Stimulated activated CD4-positive, alpha-beta T cell treated with anti-CD3 and anti-CD28 coated beads, Interleukin-2, amount 100 ng/mL, for 48 hours (primary cell): ENCODE data around the gene E2F7.
"Not testable (repeated sequence)": the region's sequence is repeated elsewhere in the genome, so short reads cannot be mapped to it uniquely, and the experiment has no call there.

Experiments
- DNase-seq, 2 donors: peaks; one replicate each; pipeline ENCODE4 v3.0.0-alpha.2; 2020

E2F7 gene, protein sequence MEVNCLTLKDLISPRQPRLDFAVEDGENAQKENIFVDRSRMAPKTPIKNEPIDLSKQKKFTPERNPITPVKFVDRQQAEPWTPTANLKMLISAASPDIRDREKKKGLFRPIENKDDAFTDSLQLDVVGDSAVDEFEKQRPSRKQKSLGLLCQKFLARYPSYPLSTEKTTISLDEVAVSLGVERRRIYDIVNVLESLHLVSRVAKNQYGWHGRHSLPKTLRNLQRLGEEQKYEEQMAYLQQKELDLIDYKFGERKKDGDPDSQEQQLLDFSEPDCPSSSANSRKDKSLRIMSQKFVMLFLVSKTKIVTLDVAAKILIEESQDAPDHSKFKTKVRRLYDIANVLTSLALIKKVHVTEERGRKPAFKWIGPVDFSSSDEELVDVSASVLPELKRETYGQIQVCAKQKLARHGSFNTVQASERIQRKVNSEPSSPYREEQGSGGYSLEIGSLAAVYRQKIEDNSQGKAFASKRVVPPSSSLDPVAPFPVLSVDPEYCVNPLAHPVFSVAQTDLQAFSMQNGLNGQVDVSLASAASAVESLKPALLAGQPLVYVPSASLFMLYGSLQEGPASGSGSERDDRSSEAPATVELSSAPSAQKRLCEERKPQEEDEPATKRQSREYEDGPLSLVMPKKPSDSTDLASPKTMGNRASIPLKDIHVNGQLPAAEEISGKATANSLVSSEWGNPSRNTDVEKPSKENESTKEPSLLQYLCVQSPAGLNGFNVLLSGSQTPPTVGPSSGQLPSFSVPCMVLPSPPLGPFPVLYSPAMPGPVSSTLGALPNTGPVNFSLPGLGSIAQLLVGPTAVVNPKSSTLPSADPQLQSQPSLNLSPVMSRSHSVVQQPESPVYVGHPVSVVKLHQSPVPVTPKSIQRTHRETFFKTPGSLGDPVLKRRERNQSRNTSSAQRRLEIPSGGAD

DNA sequence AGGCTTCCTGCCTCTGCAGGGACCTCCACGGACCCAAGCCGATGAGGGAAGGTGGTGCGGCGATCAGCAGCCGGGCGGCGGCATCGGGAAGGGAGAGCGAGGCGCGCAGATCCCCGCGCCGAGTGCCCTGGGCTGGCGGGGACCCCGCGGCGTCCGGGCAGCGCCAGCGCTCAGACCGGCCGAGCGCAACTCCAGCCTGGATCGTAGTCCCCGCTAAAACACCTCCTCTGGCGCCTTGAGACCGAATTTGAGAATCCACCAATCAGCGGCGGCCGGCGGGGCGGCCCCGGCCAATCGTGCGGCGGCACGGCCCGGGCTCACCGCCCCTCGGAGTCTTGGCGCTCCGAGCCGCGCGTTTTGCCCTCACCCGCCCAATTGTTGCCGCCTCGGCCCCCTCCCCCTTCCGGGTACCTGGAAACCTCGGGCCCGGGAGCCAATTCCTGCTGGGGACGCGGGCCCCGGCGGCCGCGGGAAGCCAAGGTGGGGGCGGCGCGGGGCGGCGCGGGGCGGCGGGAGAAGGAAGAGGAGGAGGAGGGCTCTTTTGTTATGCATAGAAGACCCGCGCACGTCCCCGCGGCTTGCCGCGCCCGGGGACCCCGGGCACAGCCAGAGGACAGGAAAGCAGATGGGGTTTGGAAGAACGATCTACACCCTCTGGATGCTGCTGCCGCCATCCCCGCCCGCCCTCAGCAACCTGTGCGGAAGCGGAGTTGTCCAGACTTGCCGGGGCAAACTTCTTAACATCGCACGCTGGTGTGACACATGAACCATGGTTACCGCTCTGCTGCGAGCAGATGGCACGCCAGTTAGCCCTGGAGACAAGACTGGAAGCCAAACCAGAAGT, at the start of gene E2F7:
Gene E2F7 (minus strand): TSS at position 209 of the 844 bp plus-strand sequence. CDS start 934 bp downstream, outside the sequence.
- peak; percentile 82 to 83 for DNase-seq

DNA sequence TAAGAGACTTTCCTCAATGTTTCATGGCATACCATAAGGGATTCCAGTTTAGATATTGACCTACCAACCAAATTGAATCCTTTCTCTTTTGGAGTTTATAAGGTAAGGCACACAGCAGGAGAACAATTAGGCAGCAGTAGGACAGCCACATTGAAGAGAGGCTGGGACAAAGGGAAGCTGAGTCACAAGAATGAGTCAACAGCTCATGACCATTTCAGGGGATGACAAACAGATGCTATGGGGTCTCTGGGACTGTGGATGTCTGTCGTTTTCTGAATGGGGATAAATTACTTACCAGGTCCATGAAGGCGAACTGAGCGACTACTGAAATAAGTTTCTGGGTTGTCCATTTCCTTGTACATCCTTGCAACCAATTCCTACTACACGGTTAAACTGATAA, 48.6 kb upstream of the E2F7 start:
- no peak for DNase-seq

DNA sequence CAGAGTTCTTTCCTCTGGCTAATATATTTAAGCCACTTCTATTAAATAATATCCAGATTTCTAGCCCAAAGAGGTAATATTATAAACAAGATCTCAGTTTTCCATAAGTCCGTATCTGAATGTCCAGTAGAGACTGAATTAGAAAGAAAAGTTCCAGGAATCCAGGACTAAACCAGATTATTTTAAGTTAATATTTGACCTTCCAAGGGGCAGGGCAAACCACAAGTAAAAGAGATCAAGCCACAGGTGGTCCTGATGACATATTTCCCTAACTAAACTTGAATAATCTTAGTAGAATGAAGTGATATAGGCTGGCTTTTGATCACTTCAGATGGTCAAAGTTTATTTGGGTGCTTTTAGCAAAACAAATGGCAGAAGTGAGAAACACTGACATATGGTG, 43.3 kb upstream of the E2F7 start:
- DNase-seq, result no peak

DNA sequence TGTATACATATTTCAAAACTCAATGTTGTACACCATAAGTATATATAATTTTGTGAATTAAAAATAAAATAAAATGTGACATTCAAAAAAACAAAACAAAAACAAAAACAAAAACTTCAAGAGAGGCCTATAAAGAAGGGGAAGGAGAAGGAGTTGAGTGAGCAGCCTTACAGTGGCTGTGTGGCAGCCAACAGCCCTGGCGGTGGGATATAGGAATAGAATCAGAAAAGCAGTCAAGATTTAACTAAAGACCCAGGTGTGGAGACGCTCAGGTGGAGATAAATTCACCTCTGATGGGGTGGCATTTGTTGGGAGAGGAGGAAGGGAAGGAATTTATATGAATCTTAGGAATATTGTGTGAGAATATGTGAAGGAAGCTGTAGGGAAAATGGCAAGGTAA, 41.8 kb upstream of the E2F7 start:
- no peak for DNase-seq

DNA sequence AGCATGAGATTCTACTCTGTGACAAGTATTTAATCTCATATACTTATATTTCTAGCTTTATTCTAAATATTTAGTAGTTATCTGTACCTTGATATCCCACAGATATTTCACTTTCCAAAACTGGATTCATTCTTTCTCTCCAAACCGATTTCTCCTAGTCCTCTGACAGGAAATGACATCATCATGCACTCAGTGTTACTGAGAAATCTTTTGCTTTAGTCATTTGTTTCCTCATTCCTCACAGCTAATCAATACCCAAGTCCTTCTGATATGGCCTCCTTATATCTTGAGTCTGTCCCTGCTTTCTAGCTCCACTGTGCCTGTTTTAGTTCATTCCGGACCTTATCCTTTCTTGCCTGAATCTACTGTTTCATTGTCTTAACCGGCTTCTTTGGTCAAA, 39.4 kb upstream of the E2F7 start:
- no peak for DNase-seq

DNA sequence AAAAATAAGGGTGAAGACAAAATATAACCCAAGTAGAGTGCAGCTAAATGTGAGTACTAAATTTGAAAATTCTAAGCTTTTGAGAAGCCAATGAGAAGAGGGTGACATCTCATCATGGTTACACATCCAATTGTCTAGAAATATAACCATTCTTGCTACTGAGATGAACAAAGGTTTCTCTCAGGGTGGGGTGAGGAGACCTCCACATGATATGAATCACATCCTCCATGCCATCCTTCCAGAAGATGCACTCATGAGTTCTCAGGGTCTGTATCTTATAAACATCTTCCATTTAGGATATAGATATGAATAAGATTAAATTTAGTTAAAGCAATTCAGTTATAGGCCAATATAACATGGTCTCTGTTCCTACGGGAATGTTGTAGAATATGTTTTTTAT, 38.9 kb upstream of the E2F7 start:
- no peak for DNase-seq

DNA sequence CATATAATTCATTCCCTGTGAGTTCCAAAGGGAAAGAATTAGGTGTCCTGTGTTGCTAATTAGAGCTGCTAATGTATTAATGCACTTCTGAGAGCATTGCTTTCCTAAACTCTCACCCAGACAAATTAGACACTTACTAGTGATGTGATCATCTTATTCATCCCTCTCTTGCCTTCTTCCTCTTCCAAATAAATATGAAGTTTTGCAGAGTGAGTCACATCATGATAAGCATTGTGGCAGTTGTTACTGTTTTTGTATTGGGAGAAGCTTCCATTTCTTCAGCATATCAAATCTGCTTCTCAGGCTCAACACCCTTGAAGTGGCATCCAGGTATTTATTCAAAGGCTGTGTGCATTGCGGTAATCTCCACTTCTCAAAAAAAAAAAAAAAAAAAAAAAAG, 37.3 kb upstream of the E2F7 start:
- DNase-seq, result no peak

DNA sequence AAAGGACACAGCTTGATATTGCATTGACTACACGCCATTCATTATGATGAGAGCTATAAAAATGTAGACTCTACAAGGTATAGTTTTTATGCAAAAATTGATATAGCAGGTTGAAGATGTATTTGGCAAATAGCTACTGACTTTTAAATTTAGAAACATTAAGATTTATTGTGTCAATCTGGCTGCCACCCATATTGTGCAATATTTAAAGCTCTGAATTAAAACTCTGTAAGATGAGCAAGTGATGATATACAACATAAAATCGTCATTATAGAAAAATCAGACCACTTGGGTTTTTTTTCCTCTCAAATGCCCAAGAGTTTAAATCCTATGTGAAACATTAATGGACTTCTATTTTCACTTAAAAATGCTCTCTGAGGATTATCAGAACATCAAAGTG, 36.8 kb upstream of the E2F7 start:
- DNase-seq, result no peak

DNA sequence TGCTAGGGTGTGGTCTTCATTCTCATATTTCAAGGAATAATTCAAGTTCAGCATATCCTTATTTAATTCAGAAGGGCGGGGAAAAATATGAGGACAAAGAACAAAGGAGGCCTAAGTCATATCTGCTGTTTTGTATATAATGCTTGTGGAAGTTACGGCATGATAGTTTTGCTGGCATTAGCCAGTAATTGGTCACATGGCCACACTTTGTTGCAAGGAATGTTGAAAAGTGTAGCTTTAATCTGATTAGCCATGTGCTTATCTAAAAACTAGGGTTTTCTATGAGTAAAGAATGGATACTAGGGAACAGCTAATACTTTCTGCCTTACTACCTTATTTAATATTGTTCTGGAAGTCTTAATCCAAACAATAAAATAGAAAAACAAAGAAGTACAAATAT, 34.4 kb upstream of the E2F7 start:
- DNase-seq, result no peak

DNA sequence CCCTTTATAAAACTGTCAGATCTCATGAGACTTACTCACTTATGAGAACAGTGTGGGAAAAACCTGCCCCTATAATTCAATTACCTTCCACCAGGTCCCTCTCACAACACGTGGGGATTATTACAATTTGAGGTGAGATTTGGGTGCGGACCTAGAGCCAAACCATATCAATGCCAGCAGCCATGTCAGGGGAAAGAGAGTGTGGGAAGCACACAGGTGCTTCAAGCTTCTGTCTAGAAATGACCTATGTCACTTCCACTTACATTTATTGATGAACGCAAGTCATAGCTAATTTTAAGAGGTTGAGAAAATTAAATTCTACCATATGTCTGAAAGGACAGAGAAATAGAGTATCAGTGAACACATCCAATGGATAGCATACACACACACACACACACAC, 32.5 kb upstream of the E2F7 start:
- DNase-seq, result no peak

DNA sequence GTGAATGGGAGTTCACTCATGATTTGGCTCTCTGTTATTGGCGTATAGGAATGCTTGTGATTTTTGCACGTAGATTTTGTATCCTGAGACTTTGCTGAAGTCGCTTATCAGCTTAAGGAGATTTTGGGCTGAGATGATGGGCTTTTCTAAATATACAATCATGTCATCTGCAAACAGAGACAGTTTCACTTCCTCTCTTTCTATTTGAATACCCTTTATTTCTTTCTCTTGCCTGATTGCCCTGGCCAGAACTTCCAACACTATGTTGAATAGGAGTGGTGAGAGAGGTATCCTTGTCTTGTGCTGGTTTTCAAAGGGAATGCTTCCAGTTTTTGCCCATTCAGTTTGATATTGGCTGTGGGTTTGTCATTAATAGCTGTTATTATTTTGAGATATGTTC, 26.9 kb upstream of the E2F7 start:
- not testable (repeated sequence) for DNase-seq

DNA sequence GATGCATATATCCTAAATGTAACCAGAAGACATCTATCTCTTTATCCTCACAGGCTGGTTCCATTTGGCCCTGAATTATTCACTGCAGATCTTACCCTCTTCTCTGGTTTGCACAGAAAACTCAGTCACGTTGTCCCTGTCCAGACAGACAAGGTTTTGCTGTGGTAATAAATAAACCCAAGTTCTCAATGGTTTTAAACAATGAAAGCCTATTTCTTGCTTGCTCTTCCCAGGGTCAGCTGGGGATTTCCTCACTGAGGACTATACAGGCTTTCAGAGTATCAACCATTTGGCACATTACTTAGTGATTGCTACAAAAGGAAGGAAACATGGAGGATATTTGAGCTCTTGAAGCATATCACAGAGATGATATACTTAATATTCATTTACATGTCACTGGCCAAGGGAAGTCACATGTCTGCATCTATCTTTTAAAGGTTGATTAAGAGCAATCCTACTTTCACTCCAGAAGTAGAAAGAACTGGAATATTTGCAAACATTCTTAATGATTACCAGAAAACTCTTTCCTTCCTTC, 24.4 kb upstream of the E2F7 start:
- no peak for DNase-seq

DNA sequence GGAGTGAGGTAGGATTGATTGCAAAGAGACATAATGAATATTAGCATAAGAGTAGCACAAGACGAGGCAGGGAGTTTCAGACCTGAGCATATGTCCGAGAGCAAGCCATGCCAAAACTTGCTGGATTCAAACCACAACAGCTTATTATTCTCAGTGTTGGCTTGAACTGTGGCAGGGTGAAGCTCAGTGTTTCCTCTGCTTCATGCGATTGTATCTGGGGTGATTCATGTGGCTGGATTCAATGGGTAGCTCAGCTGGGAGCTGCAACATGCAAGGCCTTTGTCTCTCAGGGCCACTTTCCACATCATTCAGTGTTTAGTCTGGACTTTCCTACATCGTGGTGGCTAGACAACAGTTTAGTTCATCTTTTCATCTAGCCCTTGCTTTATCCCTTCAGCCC, 22.1 kb upstream of the E2F7 start:
- DNase-seq, result no peak

DNA sequence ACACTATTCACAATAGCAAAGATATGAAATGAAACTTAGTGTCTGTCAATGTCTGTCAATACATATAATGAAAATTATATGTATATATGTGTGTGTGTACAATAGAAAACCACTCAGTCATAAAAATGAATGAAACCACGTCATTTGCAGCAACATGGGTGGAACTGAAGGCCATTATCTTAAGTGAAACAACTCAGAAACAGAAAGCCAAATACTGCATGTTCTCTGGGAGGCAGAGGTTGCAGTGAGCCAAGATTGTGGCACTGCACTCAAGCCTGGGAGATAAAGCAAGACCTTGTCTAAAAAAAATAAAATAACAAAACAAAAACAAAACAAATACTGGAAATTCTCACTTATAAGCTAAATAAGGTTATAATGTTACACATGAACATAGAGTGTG, 16.7 kb upstream of the E2F7 start:
- DNase-seq, result no peak

DNA sequence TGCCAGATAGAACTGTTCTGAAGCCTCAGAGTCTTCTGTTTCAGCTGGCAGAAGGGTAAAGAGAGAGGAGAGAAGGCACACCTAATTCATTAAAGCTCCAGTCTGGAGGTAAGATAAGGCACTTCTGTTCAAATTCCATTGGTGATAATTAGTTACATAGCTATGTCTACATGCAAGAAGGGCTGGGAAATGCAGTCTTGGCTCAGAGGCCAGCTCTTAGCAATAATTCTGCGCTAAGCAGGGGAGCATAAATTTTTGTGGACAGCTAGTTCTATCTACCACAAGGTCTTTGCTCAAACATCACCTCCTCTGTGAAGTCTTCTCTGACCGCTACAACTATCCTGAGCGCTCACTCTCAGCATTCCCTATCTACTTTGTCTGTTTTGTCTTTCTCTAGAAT, 14.3 kb upstream of the E2F7 start:
- DNase-seq, result no peak

DNA sequence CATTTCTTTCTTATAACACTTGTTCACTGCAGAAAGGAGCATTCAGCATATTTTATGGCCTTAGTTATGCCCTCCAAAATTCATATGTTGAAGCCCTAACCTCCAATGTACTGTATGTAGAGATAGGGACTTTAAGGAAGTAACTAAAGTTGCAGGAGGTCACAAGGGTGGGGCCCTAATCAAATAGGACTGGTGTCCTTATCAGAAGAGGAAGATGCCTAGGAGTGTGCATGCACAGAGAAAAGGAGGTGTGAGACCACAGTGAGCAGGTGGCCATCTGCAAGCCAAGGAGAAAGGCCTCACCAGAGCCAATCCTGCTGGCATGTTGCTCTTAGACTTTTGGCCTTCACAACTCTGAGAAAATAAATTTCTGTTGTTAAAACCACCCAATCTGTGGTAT, 12.9 kb upstream of the E2F7 start:
- no peak for DNase-seq

DNA sequence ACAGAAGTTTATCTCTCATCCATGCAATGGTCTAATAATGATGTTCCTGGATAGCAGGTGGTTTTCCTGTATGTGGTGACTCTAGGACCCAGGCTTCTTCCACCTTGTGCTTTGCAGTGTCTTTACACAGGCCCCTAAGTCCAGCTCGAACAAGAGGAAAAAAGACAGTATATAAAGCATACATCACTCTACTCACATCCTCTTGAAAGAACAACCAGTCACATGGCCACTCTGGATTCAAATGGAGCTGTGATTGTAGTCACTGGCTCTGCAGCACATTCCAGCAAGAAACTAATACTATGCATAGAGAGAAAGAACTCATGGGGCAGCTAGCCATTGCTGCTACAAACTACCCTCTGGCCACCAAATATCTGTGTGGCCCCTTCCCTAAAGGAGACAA, 11.5 kb upstream of the E2F7 start:
- no peak for DNase-seq

DNA sequence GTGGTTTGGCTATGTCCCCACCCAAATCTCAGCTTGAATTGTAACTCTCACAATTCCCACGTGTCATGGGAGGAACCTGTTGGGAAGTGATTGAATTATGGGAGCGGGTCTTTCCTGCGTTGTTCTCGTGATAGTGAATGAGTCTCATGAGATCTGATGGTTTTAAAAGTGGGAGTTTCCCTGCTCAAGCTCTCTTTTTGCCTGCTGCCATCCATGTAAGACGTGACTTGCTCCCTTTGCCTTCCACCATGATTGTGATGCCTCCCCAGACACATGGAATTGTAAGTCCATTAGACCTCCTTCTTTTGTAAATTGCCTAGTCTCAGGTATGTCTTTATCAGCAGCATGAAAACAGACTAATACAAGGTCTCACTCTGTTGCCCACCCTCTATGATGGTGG, 8.5 kb upstream of the E2F7 start:
- not testable (repeated sequence) for DNase-seq

DNA sequence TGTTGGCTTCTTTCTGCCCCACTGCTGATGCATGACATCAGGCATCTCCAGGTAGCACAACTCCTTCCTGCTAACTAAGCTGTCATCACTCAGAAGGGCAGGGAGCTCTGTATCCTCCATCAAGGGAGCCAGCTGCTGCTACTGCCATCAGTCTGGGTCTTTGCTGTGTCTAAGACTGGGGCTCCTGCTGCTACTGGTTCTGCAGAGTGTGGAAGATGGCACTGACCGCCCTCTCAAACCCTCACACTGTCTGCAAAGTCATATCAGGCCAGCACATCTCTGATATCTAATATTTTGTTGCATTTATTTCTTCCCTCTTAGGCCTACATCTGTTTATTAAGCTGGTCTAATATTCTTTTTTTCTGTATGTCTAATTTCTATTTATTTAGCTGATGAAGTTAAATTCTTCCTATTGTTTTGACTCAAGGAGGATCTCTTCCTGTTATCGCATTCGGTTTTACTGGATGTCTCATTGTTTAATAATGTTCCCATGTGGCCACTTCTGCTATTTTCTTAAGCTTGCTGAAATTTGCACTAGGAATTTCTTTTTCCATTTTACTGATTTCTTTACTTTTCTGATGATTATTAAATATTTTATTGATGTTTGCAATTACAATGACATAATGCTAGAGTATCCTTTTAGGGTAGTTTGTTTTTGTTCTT, 7.6 kb upstream of the E2F7 start:
- DNase-seq, result no peak

DNA sequence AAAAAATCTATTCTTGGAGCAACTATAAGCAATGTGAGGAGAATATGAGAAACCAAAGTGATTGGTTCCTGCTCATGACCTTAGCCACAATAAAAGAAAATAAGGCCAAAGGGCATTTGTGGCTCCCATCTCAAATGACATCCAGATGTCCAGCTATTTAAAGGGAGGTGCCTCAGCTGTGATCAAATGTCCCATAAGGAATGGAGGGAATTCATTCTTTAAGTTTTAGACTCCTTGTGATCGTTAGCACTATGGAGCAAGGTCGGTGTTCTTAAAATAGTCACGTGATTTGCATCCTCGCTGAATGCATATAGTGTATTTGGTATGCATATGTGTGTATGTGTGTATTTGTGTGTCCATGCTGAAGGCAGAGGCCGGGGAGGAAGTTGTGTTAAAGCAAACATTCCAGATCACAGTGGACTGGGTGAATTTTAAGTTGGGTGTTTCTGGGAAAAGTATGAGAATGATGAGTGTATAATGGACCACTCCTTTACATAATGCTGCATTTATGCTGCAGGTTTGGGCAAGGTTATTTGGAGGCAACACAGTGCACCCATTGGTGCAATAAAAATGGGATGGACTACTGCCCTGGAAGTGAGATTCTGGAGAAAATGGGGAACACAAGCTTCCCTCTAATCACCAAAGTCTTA, 5.6 kb upstream of the E2F7 start:
- DNase-seq, result no peak

DNA sequence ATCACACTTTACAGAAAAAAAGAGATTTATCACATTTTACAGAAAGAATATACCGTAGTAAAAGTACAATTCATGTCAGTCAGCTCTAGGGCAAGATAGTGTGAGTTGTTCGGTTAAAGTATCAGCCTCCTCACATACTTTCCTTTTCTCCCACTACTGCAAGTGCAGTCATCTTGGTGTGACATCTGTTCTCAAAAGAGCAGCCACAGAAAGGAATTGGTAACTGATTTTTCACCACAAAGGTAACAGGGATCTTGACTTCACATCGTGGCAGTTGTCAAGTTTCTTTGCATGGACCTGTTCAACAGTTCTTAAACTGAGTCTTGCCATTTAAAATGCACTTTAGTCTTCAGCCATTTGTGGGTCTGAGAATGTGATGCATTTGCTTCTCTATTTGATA, 5.0 kb upstream of the E2F7 start:
- DNase-seq, result no peak

DNA sequence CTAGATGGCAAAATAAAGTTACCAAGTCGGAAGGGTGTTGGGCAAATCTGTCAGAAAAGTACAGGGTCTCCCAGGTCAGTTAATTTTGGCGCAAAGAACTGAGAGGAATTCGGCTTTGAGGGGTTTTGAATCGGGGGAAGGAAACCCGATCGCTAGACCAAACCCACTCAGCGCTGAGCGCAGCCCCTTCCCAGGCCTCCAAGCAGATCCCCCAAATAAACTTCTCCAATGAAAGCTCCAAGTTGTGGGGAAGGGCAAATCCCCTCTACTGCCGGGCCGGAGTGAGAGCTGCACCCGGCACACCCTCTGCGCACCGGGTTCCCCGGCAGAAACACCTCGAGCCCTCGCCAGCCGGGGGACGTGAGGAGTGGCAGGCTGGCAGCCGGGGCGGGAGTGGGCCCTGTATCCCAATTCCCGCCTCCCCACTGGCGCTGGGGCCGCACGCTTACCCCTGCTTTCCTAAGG, 441 bp downstream of the E2F7 start:
- peak; percentile 3 to 20 for DNase-seq
